ENCODE data around the gene GALNT18. TPM values are rescaled to one million over a fixed set of nuclear protein-coding genes. Genes with fewer than 3 reads are reported as not detected.

Gene GALNT18
- total RNA-seq, 4 donors from 2014 or later, result 3.5 to 31.4 (median 11.1) TPM

DNA sequence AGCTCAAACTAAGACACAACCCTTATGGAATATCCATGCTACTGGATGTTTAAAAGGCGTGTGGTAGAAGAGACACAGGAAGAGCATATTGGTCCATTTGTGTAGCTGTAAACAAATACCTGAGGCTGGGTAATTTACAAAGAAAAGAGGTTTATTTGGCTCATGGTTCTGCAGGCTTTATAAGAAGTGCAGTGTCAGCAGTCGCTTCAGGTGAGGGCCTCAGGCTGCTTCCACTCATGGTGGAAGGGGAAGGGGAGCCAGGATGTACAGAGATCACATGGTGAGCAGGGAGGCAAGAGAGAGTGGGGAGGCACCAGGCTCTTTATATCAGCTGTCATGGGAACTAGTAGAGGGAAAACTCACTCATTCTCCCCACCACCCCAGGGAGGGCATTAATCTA lies 237.0 kb downstream of the GALNT18 start:
- no peak overlapping the region for H3K4me3 ChIP-seq
- H3K27ac ChIP-seq, result no peak overlapping the region
- no peaks in the 10 kb centered on the region for H3K36me3 ChIP-seq
- TF ChIP-seq, protein P1, sequence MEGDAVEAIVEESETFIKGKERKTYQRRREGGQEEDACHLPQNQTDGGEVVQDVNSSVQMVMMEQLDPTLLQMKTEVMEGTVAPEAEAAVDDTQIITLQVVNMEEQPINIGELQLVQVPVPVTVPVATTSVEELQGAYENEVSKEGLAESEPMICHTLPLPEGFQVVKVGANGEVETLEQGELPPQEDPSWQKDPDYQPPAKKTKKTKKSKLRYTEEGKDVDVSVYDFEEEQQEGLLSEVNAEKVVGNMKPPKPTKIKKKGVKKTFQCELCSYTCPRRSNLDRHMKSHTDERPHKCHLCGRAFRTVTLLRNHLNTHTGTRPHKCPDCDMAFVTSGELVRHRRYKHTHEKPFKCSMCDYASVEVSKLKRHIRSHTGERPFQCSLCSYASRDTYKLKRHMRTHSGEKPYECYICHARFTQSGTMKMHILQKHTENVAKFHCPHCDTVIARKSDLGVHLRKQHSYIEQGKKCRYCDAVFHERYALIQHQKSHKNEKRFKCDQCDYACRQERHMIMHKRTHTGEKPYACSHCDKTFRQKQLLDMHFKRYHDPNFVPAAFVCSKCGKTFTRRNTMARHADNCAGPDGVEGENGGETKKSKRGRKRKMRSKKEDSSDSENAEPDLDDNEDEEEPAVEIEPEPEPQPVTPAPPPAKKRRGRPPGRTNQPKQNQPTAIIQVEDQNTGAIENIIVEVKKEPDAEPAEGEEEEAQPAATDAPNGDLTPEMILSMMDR (IDR thresholded peaks at IDR 0.05), result no peak
- TF ChIP-seq POLR2A (IDR thresholded peaks at IDR 0.05), result no peak
- H3K4me1 ChIP-seq, result no peaks in the 10 kb centered on the region
- no peaks in the 10 kb centered on the region for H3K9me3 ChIP-seq
- no peak for DNase-seq
- H3K27me3 ChIP-seq, result no peaks in the 10 kb centered on the region

DNA sequence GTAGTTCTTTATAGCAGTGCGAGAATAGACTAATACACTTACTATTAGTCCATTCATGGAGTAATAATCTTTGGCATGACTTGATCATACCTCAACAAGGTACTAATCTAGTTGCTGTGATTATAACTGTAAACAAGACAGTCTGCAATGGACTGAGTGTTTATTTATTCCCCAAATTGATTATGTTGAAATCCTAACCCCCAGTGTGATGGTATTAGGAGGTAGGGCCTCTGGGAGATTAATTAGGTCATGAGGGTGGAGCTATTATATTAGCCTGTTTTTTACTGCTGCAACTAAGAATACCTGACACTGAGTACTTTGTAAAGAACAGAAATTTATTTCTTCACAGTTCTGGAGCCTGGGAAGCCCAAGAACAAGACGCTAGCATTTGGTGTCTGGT lies 237.8 kb downstream of the GALNT18 start:
- H3K27me3 ChIP-seq, result no peaks in the 10 kb centered on the region
- TF ChIP-seq POLR2A (IDR thresholded peaks at IDR 0.05), result no peak
- TF ChIP-seq, protein P1 (IDR thresholded peaks at IDR 0.05), result no peak
- H3K9me3 ChIP-seq, result no peaks in the 10 kb centered on the region
- no peak overlapping the region for H3K4me3 ChIP-seq
- no peaks in the 10 kb centered on the region for H3K4me1 ChIP-seq
- no peak for DNase-seq
- no peak overlapping the region for H3K27ac ChIP-seq
- no peaks in the 10 kb centered on the region for H3K36me3 ChIP-seq

DNA sequence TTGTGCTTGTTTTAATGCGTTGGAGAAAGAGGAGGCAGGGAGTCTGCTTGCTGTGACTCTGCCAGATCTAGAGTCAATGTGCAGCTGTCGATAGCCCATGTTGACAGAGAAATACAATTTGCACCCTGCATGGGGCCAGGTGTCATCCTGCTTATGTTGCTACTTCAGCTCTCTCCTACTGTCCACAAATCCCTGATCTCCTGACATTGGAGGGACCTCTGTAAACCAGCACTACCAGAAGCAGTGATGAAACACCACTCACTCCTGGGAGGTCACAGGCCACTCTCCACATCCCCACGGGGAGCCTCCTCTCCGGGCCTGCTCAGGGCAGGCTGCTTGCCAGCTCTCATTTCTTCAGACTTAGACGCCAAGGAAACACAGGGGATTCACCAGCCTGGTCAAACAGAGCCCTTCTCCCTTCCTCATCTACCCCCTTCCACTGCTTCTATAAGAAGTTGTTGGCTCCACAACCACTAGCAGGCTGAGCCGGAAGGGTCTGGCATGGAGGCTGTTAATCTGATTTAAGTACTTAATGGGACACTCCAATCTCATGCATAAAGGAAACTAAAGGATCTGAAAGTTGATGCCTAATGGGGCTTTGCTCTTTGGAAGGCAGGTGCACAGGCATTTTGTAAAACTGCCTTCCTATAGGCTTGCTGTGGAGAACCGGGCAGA lies 238.8 kb downstream of the GALNT18 start:
- Histone ChIP-seq H3K27me3 (no peaks in the 10 kb centered on the region), H3K4me1 (no peaks in the 10 kb centered on the region), H3K9me3 (no peaks in the 10 kb centered on the region), H3K4me3 (no peak overlapping the region), H3K27ac (no peak overlapping the region), H3K36me3 (no peaks in the 10 kb centered on the region)
- TF ChIP-seq, protein P1 (IDR thresholded peaks at IDR 0.05), result no peak
- TF ChIP-seq POLR2A (IDR thresholded peaks at IDR 0.05), result no peak
- no peak for DNase-seq

DNA sequence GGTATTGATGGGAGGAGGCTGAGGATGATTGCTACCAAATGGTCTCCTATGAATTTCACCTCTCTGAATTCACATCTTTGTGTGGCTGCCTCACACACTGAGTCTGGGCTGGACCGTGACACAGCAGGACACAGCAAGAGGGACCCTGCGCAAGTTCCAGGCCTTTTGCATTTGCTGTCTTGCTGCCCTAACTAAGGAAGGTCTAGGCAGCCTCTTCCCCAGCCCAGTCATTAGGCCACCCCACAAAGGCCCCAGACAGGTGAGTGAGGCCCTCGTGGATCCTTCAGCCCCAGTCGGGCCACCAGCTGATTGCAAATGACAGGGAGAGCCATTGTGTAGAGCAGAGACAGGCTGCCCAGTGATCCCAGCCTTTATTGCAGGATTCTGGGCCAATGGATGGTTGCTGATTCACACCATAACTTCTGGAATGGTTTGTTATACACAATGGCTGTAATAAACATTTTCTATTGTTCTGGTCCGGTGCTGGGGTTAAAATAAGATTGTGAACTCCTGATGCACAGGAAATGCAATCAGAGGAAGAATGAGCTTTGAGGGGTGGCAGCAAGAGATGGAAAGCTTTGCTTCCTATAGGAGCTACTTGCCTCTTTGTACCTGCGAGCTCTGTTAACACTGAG lies 240.2 kb downstream of the GALNT18 start:
- no peaks in the 10 kb centered on the region for H3K4me1 ChIP-seq
- no peak for DNase-seq
- no peak for TF ChIP-seq POLR2A (IDR thresholded peaks at IDR 0.05)
- TF ChIP-seq, protein P1 (IDR thresholded peaks at IDR 0.05), result no peak

DNA sequence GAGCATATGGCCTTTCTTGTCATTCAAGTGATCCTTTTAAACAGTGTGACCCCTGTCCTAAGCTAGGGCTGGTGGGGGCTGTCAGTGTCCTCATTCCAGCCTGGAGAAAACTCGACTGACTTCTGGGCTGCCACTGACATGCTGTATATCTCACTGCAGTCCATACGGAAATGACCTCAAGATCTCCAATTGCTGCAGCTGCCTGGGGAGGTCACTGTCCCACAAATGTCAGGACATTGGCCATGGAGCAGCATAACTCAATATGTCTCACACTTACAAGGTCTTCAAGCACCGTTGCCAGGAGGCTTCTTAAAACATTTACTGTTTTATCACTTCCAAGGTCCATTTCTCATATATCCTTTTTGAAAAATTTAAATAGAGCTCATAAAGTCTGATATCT lies 240.9 kb downstream of the GALNT18 start:
- TF ChIP-seq, protein P1 (IDR thresholded peaks at IDR 0.05), result no peak
- TF ChIP-seq POLR2A (IDR thresholded peaks at IDR 0.05), result no peak
- Histone ChIP-seq H3K4me1 (no peaks in the 10 kb centered on the region), H3K27ac (no peak overlapping the region), H3K9me3 (no peaks in the 10 kb centered on the region), H3K4me3 (no peak overlapping the region), H3K36me3 (no peaks in the 10 kb centered on the region), H3K27me3 (no peaks in the 10 kb centered on the region)
- DNase-seq, result no peak

More for the DNA sequence above, 240.2 kb downstream of the GALNT18 start:
- Histone ChIP-seq H3K27me3 (no peaks in the 10 kb centered on the region), H3K9me3 (no peaks in the 10 kb centered on the region), H3K4me3 (no peak overlapping the region), H3K27ac (no peak overlapping the region), H3K36me3 (no peaks in the 10 kb centered on the region)
